HG03571 (cell line): ENCODE measurements around the gene VEGFA.

ENCODE experiments used
- ATAC-seq: cut with Tn5 transposase; IDR thresholded peaks from one replicate; pipeline ENCODE4 v1.9.1; 2021; ENCODE audit not compliant: unreplicated experiment

Gene VEGFA

DNA sequence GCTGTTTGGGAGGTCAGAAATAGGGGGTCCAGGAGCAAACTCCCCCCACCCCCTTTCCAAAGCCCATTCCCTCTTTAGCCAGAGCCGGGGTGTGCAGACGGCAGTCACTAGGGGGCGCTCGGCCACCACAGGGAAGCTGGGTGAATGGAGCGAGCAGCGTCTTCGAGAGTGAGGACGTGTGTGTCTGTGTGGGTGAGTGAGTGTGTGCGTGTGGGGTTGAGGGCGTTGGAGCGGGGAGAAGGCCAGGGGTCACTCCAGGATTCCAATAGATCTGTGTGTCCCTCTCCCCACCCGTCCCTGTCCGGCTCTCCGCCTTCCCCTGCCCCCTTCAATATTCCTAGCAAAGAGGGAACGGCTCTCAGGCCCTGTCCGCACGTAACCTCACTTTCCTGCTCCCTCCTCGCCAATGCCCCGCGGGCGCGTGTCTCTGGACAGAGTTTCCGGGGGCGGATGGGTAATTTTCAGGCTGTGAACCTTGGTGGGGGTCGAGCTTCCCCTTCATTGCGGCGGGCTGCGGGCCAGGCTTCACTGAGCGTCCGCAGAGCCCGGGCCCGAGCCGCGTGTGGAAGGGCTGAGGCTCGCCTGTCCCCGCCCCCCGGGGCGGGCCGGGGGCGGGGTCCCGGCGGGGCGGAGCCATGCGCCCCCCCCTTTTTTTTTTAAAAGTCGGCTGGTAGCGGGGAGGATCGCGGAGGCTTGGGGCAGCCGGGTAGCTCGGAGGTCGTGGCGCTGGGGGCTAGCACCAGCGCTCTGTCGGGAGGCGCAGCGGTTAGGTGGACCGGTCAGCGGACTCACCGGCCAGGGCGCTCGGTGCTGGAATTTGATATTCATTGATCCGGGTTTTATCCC, at the start of gene VEGFA:
Gene VEGFA, plus strand, starts transcription at position 686 of the 846 bp plus-strand sequence.
- ATAC-seq = peak; percentile 50

DNA sequence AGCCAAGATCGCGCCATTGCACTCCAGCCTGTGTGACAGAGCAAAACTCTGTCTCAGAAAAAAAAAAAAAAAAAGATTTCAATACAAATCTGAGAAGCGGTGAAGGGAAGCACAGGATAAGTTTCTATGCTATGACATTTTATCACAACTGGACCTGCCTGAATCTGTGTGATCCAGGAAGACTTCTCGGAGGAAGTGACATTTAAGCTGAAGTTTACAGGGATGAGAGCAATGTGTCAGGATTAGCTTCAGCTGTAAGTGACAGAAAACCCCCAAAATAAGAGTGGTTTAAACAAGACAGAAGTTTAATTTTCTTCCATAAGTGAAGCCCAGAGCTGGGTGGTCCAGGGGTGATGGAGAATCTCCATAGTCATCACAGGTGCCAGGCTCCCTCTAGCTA, 49.0 kb upstream of the VEGFA start:
- no peak for ATAC-seq

DNA sequence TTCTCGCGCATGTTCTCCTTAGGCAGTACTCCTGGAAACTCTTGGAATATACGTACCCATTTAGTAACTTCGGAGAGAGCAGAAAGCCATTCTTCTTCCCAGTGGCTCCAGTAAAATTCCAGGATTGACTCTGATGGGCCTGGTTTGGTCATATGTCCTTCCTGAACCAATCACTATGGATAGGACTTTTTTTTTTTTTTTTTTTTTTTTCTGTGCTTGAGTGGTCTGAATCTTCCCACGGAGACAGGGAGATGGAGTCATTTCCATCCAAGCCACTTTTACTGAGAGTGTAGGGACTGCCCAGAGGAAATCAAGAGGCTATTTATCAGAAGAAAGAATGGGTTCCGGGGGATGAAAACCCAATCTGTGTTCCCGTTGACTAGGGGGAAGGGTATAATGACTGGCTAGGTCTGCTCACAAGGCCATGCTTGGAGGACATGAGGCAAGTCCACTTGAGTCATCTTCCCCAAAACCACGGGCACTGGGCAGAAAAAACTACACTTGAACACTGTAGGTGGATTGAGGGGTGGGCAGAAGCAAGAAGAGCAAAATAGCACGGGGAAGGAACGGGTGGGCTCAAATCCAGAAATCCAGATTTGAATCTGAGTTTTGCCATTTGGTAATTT, 47.0 kb upstream of the VEGFA start:
- ATAC-seq = no peak

DNA sequence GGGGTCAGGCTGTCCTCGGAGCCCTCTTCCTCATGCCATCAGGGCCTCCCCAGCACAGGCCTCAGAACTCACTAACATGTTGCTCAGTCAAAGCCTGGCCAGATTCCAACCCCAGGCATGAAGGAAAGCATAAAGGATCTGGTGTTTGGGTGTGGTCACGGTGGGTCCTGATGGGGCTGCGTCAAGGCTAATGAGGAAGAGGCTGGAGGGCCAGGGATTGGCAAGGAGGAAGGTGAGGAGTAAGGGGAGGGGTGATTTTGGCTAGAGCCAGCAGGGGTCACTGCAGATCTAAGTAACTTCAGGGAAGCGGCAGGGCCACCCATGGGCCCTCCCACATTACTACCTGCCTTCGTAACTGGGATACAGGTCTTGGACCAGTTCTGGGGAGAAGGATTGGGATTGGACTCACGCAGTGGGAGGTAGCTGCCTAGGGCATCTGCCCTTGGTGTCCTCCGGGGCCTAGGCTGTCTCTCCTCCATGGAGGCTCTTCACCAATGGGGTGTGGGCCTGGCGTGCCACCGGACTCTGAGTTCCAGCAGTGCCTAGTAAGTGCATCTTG, 46.2 kb upstream of the VEGFA start:
- peak; percentile 55 for ATAC-seq

DNA sequence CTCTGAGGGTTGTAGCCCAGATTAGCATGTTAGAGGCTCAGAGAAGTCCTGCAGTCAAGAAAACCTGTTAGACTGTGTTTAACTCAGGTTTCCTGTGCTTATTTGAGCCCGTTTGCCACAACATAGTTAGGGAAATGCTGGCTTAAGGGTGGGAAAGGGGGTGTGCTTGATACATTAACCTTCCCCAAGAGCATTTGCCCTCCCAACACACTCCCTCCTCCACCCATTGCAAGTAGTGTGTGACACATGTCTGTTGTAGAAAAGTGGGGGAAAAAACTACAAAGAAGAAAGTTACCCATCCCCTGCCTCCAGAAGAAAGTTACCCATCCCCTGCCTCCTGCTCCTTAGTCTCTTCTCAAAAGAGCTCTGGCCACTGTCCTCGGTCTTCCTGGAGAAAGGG, 45.7 kb upstream of the VEGFA start:
- no peak for ATAC-seq

DNA sequence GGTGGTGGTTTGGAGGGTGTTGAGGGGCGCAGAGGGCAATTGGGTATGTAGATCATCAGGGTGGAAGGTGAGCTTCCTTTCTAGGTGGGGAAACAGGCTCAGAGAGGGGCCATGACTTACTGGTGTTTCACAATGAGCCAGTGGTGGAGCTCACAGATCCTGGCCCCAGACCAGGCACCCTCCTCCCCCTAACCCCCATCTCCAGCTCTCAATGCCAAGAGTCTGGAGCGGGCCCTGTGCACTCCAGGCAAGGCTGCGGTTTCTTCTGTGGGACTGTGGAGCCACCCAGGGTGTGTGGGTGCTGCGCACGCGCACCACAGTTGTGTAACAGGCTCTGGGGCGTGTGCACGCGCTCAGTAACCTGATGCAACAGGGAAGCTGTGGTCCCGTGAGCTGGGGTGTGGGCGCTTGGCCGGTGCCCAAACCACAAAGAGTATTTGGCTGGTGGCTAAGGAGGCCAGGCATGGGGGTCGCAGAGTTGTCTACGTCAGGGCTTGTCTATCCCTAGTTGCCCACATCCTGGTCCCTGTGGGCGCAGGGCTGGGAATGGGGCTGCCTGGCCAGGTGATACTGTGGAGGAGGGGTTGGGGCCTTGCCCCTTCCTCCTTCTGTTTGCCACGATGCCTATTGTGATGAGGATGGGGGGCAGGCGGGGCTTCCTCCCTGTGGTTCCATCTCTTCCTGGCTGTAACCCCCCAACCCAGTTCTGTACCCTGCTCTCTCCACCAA, 44.9 kb upstream of the VEGFA start:
- no peak for ATAC-seq

DNA sequence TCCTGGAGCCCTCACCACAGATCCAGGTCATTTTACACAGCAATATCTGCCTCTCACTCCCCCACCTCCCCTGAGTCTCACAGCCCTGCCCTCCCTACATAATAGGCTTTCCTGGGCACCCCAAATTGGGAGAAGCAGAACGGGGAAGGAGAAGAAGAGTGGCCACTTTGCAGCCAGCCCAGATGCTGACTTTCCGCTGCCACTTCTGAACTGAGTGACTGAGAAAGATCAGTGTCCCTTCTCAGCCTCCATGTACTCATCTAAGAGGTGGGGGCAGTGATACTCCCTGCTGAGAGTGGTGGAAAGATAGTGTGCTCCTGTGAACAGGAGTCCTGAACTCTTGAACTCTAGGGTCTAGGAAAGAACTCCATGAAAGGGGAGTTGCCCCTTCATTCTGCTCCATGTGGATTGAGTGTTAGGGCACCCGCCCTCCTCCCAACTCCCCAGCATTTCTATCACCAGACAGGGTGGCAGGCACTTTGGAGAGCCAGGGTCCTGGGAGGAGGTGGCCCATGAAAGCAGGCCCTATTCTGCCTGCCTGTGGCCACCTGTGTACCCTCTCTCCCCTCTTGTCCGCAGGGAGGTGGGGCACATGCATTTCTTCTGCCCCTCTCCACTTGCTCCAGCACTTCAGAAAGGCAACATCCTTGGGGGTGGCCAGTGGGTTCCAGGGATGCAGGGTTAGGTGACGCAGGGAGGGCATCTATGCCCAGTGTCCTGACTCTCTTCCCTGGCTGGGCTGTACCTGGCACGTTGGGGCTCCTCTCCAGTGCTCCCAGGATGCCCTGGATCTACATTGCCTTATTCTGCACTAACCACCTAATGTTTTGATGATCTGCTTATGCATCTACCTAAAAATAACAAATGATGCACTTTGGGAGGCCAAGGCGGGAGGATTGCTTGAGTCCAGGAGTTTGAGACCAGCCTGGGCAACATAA, 44.1 kb upstream of the VEGFA start:
- ATAC-seq = no peak

DNA sequence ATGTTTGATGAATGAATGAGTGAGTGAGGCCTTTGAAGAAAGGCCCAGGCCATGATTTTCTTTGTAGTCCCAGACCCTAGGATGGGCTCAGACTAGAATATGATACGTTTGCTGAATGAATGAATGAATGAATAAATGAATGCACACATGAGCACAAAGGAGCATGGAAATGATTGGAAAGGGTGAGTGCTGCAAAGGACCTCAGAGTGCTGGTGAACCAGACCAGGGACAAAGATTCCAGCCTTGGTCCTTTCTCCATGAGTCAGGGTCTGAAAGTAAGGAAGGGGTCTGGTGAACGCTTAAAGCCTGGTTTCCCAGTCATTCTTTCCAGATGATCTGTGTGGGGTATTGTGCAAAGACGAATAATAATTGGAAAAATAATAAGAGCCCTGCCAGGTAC, 42.4 kb upstream of the VEGFA start:
- ATAC-seq = no peak

DNA sequence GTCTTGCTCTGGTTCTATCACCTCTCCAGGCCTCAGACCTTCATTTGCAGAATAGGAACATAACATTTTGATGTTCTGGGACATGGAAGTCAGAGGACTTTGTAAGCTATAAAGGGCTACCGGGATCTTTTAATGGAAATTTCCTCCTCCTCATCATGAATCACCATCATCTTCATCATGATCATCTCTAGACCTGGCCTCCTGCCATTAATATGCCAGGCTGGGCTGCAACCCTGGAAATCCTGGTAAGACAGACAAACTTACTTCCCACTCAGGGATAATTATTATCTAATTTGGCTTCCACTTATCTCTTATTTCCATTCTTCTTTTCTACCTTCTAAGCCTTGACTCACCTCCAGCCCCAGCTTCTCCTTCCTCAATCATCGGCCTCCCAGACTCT, 41.4 kb upstream of the VEGFA start:
- ATAC-seq = no peak

DNA sequence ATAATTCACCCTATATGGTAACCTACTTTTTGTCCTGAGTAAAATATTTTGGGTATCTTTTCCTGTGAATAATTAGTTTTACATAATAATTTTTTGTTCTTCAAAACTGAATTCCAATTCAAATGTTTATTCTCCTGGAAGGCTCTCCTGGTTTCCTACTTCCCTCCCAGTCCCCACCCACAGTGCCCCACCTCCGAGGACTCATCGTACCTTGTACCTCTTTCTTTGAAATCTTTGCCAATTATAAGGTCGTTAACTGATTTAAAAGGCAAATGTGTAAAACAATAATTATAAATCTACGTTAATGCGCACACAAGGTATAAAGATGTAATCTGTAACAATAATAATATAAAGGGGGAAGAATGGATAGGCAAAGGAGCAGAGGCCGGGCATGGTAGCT, 40.5 kb upstream of the VEGFA start:
- ATAC-seq = no peak

DNA sequence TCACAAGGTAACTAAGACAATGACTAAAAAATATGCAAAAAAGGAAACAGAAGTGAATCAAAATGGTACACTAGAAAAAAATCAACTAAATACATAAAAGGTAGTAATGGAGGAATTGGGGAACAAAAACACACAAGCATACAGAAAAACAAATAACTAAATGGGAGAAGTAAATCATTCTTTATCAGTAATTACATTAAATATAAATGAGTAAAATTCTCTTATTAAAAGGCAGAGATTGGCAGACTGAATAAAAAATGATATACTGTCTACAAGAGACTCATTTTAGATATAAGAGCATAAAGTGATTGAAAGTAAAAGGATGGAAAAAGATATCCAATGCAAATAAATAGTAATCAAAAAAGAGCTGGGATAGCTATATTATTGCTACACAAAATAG, 39.4 kb upstream of the VEGFA start:
- no peak for ATAC-seq

DNA sequence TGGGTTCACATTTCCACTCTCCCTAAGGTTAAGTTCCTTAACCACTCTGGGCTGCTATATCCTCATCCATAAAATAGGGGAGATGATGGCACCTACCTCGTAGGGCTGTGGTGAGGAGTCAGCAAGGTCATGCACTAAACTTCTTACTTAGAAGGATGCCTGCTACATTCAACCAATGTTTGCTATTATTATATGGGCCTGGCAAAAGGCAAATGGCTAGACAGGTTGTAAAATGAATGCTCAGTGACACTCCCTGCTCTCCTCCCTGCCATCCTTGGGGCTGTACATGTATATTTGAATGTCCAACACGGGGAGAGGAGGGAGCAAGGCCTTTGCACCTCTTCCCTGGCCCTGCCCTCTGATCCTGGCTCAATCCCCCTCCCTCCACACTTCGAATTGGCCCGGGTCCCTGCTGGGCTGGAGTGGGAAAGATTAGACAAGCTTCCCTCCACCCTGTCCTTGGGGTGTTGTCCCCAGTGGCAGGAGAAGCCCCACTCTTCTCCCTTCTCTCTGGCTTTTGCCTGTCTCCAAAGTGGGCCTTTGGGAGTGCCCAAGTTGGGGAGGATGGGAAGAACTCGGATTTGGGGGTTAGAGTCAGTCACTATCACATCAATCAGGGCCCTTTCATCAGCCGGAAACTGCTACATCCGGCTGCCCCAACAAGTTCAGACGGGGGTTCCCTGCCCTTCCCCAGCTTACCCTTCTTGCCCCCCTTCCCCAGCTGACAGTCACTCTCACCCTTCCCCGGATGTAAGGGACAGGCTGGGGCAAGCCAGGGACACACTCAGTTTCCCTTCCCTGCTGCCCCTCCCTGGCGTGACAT, 36.3 kb upstream of the VEGFA start:
- ATAC-seq = no peak

DNA sequence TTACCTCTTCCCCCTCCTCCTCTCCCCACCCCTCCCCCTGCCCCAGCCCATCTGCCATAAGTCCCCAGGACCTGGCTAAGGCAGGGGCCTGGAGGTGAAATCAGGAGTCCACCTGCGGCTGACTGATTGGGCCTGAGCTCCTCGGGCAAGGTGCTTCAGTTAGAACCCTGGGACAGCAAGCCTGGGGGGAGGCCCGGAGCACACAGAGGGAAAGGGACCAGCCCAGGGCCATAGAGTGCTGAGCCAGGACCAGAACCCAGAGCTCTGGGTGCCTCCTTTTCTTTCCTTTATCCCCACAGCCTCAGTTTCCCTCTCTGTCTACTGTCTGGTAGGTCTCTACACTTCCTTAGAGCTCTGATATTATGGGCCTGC, 35.7 kb upstream of the VEGFA start:
- no peak for ATAC-seq

DNA sequence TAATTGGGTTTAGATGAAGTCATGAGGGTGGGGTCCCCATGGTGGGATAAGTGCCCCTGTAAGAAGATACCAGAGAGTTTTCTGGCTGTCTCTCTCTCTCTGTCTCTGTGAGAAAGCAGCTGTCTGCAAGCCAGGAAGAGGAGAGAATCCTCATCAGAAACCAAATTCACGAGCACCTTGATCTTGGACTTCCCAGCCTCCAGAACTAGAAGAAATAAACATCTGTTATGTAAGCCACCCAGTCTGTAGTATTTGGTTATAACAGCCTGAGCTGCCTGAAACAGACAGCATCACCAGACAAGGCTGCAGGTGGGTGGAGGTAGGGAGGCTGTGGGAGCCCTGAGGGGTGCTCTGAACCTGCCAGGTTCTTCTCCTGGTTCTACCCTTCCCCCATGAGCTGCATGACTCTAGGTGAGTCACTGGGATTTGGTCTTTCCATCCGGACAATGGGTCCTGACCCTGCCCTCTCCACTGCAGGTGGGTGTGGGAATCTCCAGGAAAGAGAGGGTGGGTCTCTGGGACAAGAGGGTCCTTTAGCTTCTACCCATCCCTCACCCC, 34.3 kb upstream of the VEGFA start:
- no peak for ATAC-seq

DNA sequence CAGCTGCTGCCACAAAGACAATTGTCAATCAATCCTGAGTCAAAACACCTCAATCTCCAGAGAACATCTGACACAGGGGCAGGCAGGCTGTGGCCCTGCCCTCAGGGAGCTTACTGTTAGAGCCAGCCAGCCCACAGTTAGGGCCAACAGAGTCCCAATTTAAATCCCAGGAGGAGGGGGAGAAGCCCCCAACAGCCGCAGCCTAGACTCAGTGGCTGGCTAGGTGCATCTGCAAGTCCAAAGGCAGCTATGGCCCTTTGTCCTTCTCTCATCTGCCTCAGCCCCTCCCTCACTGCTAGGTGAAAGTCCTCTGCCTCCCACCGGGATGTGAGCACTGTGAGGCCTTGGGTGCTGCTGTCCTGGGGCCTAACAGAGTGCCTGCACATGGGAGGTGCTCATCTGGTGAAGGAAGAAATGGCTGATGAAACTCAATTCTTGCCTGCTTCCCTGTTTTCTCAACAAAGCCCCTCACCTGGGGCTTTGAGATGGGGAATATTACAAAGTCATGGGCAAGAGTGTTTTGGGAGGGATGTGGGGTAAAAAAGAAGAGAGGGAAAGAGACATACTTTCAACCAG, 33.7 kb upstream of the VEGFA start:
- ATAC-seq = no peak

DNA sequence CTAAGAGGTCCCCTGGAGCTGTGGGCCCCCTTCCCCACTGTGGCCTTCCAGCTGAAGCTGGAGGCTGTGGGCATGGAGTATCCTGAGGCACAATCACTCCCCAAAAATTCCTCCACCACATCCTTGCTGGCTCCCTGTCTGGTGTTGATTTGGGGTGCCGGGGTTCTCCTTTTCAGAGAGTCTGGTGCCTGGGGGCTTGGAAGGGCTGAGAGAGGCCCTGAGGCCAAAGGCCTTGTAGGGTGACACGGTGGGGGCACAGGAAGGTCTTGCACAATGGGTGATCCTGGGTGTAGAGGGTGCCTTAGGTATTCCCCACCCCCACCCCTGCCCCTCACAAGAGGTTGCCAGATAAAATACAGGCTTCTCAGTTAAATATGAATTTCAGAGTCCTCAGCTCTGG, 33.2 kb upstream of the VEGFA start:
- no peak for ATAC-seq

DNA sequence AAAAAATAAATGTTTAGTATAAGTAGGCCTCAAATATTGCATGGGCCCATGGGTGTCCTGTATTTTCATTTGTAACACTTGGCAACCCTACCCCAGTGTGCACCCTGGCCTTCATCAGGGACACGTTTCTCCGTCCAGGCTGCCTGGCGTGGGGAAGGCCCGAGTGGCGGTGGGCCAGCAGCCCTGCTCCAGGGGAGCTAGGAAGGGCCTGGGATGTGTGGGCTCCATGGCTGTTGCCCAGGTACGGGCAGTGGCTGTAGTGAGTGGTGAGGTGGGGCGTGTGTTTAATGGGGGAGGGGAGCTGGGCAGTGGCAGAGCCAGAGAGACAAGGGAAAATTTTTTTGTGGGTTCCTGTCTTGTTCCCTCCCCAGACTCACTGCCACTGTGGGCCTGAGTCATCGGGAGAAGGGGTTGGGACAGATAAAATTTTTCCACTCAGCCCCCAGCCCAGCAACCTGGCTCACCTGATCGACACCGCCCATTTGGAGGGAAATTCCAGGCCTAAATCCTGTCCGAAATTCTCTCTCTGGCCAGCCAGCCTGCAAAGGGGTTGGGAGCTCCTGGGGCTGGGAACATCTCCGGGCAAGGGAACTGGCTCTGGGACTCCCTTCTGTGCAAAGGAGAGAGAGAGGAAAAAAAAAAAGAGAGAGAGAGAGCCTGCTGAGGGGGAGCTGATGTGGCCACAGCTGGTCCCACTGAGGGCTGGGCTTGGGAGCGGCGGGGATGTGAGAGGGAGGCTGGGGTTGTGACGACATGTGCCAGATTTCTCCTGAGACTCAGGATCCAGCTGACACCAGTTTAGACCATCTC, 32.5 kb upstream of the VEGFA start:
- ATAC-seq = no peak

DNA sequence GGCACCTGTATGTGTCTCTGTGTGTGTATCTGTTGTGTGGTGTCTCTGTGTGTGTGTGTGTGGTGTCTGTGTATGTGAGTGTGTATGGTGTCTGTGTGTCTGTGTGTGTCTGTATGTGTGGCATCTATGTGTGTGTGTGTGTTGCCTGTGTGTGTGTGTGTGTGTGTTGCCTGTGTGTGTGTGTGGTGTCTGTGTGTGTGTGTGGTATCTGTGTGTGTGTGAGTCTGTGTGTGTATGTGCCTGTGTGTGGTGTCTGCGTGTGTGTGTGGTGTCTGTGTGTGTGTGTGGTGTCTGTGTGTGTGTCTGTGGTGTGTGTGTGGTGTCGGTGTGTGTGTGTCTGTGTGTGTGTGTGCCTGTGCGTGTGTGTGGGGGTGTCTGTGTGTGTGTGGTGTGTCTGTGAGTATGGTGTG, 31.7 kb upstream of the VEGFA start:
- no peak for ATAC-seq
